Stimulated activated CD8-positive, alpha-beta memory T cell treated with anti-CD3 and anti-CD28 coated beads, Interleukin-12 subunit alpha, Interleukin-12 subunit beta, amount 100 ng/mL, for 1 hour (primary cell): ENCODE measurements around the gene KRT4.
"Not testable (repeated sequence)": the region's sequence is repeated elsewhere in the genome, so short reads cannot be mapped to it uniquely, and the experiment has no call there.

Experiments used
- DNase-seq: peaks from one replicate; pipeline ENCODE4 v3.0.0-alpha.2; 2020; ENCODE audit warnings: low read depth

The KRT4 gene

GRCh38 chr12:52807544-52808470, 6.1 kb downstream of the KRT4 start:
- DNase-seq, result no peak

GRCh38 chr12:52806821-52807543, 6.9 kb downstream of the KRT4 start:
- no peak for DNase-seq

GRCh38 chr12:52806169-52806811, 7.6 kb downstream of the KRT4 start:
- no peak for DNase-seq

DNA sequence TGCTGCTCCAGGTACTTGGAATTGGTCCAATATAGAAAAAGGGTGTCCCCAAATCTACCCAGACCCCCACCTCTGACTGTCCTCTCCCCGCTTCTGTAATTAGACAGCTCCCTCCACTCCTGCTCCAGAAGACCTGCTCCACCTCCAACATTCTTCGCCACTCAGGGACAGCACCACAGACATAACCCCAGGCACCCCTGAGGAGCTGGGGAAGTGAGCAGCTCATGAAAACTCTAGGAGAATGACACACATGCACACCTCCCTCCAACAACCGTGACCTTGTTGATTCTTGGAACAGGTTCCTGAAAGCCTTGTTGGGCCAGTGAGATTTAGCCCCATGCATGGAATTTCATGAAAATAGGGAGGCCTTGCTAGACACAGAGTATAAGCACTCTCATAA, 8.2 kb downstream of the KRT4 start:
- no peak for DNase-seq

DNA sequence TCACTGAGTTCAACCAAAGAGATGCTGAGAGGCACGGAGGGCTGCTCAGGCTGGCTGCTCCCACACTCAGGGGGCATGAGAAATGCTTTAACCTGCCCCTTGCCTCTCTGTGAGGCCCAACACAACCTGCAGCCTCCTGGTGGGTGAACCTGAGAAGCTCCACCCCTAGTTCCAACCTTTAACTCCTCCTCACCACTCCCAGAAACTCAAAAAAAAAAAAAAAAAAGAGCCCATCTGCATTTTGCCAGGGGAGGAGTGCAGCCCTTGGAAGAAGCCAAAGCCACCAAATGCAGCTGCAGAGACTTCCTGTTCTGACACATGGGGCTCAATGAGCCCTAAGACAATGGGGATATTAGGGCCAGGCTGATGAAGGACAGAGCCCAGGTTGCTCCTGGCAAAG, 8.9 kb downstream of the KRT4 start:
- DNase-seq, result no peak

GRCh38 chr12:52802442-52802841, 11.5 kb downstream of the KRT4 start:
- DNase-seq, result no peak

- no peak for DNase-seq
Measured at GRCh38 chr12:52801773-52802172, 12.1 kb downstream of the KRT4 start.

GRCh38 chr12:52800259-52800917, 13.5 kb downstream of the KRT4 start:
- no peak for DNase-seq

DNA sequence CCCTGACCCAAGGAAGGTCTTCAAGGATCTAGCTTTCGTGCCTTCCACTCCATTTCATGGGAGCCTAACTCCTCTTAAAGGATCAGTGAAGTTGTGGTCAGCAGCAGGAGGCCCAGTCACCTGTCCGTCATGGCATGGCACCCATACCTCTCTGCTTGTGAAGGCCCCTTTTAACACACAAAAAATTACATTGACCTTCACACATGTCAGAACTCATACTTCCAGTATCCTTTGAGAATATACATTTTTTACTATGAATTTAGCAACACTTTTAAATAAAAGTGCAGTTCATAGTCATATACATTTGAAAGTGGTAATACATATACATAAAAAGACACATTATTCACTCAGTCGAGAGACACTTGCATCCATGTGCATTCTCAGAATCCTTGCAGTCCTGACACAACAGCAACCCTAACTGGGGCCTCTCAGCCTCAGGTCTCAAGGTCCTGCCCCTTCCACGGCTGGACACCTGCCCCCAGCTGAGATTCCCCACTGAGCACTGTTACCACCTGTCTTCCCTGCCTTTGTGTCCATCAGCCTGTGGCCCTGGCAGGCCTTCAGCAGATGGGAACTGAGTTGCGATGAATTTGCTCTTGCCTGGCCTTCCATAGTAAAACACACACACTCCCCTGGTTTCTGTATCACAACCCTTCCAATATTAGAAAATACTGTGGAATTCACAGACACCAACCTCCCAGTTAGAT, 14.3 kb downstream of the KRT4 start:
- DNase-seq, result no peak

DNA sequence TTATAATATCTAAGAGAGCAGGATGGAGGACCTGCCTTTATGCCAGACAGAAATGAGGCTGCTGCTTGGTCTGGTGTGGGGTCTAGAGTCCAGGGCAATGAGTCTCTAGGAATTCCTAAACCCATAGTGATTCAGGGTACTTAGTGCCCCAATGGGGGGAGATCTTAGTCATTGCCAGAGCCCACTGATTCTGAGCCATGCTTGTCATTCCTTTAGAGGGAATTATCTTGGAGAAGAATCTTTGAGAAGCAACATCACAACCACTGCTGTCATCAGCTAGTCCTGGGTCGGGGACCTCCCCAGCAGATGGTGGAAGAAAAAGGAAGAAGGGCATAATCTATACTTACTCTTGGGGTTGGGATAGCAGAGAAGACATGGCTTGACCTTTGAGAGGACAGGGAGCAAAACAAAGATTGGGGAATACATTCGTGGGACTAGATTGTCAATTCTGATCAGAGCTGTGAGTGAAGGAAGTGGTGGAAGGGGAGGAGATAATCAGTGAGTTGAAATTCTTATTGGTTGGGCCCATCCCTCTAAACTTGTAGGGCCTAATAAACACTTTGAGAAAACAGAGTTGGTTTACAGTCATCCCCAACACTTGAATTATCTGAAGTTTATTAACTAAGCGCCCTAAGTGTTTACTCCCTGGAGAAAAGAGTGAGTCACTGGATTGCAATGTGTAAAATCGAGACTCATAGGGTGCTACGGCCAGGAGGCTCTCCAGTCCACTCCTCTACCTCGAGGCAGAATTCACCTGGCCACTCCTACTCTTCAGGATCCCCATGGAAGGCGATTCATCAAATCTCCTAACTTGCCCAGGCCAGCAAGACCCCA, 15.0 kb downstream of the KRT4 start:
- no peak for DNase-seq

DNA sequence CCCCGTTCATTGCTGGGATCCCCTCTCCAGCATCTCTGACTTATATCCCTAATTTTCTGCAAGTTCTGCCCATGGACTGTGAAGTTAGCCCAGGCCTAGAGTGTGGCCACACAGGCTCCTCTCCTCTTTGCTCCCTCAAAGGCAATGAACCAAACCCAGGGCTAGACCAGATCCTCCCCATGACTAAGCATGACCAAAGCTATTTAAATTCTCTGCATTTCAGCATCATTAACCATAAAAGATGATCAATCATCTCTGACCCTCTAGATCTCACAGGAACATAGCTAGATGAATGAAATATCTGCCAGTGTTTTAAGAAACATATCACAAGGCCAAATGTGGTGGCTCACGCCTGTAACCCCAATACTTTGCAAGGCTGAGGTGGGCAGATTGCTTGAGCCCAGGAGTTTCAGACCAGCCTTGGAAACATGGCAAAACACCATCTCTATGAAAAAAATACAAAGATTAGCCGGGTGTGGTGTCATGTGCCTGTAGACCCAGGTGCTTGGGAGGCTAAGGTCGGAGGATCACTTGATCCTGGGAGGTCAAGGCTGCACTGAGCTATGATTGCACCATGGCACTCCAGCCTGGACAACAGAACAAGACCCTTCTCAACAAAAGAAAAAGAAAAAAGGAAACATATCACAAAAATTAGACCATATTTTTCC, 15.8 kb downstream of the KRT4 start:
- no peak for DNase-seq

DNA sequence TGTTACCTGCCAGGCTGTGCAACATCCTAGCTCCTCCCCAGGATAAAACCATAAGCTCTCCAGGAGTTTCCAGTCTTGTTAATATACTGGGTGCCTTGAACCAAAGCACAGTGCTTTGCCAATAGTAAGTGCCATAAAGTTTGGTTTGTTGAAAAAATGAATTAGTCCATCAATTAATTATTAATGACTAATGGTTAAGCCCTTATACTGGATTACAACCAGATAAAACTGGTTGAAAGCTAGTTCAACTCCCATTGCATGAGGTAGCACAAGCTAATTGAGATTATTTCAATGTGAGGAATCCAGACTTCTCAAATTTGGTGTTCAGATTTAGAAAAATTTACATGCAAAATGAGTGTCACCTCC, 16.4 kb downstream of the KRT4 start:
- DNase-seq, result no peak

DNA sequence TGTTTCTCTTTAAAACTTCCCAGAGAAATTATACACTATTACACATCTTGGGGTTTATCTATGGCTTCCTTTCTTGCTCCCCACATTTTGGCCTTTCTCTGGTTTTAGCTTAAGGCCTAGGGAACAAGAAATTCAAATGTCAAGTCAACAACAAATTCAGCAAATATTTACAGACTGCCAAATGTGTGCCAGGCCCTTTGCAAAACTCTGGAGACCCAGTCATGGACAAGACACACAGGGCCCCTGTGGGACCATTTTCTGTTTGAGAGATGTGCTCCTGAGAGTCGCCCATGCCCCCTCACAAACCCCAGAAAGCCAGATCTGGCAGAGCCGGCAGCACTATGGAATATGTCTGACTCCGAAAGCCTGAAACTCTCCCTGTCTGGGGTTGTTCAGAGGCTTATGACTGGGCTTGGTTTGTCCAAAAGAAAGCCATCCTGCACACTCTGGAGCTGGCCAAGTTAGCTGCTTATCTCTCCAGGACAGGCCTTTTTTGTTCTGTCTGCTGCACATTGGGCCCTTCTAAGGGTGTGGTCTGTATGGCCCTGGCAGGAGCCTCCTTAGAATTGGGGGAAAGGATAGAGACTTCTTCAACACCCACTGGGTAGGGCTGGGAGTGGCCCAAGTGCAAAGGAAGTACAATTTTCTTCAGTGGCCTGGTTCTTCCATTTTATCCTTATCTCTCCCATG, 16.9 kb downstream of the KRT4 start:
- DNase-seq, result no peak

- DNase-seq, result no peak
Measured at GRCh38 chr12:52796429-52796794, 17.5 kb downstream of the KRT4 start.

GRCh38 chr12:52795694-52796428, 18.1 kb downstream of the KRT4 start, which contains the start of gene KRT3:
TSS of gene KRT3 (minus strand) at chr12:52796117. CDS start at chr12:52796042, 75 bp downstream.
- no peak for DNase-seq

GRCh38 chr12:52795332-52795674, 18.6 kb downstream of the KRT4 start:
- not testable (repeated sequence) for DNase-seq

DNA sequence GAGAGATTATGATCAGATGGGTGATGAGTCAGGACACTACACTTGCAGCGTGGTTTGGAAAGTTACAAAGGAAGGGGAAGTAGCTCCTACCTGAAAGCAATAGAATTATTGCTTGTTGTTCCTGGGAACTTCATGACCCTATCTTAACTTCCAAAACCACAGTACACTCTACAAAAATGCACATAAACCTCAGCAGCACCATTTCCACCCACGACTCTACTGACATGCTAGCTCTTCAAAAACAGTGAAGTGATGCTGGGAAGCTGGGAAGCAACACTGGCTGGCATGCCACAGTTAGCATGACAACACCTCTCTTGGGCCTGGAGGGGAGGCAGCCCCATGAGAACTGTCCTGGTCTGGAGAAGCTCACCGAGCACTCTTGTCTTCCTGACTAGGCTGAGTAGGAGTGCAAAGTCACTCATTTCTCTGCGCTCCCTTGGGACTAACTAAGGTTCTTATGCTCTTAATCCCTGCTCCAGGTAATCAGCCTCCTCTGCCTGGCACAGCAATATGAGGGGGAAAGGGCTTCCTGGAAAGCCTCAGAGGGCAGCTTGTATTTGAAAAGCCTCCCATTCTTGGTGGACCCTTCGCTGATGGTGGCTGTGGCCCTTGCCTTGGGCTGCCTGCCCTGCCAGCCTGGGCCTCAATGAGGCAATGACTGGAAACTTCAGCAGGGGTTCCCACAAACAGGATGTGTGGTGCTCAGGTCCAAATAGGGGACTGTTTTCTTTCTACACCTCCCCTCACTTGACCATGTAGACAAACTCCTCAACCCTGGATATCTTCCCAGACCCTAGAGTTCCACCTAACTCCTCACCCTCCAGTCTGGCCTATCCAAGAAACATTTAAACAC, 19.2 kb downstream of the KRT4 start:
- DNase-seq, result no peak
